Effector memory CD4-positive, alpha-beta T cell (primary cell): ENCODE results near the gene CERS6.

Experiments used
- DNase-seq, 3 donors: peaks; one replicate each; pipeline ENCODE4 v3.0.0-alpha.2; 2020
- H3K27ac ChIP-seq: 2 replicates; pipeline ENCODE4 v1.7.0; 2013; ENCODE audit warnings: mild to moderate bottlenecking, low read length, moderate library complexity; ENCODE audit not compliant: insufficient read depth, poor library complexity, severe bottlenecking
- H3K27me3 ChIP-seq: replicated peaks from 2 replicates; pipeline ENCODE4 v1.7.0; 2013; ENCODE audit warnings: mild to moderate bottlenecking, low read length; ENCODE audit not compliant: insufficient read depth, control insufficient read depth, poor library complexity, severe bottlenecking
- H3K36me3 ChIP-seq: 2 replicates; pipeline ENCODE4 v1.7.0; 2013; ENCODE audit warnings: mild to moderate bottlenecking, low read length, moderate library complexity; ENCODE audit not compliant: control insufficient read depth, insufficient read depth
- H3K4me1 ChIP-seq: 2 replicates; pipeline ENCODE4 v1.7.0; 2013; ENCODE audit warnings: low read length, mild to moderate bottlenecking; ENCODE audit not compliant: control insufficient read depth, insufficient read depth, poor library complexity, severe bottlenecking
- H3K4me3 ChIP-seq: 2 replicates; pipeline ENCODE4 v1.7.0; 2013; ENCODE audit warnings: low read length, low read depth, mild to moderate bottlenecking; ENCODE audit not compliant: insufficient read depth, poor library complexity, severe bottlenecking
- H3K9me3 ChIP-seq: 2 replicates; pipeline ENCODE4 v1.7.0; 2013; ENCODE audit warnings: mild to moderate bottlenecking, low read length, moderate library complexity; ENCODE audit not compliant: control insufficient read depth

Gene CERS6

GRCh38 chr2:168811696-168812095, 355.6 kb downstream of the CERS6 start:
- Histone ChIP-seq H3K36me3 (no peaks in the 10 kb centered on the region), H3K27me3 (no peaks in the 10 kb centered on the region), H3K4me3 (no peak overlapping the region), H3K27ac (no peak overlapping the region), H3K9me3 (no peaks in the 10 kb centered on the region), H3K4me1 (no peaks in the 10 kb centered on the region)
- no peak for DNase-seq

- no peak for DNase-seq
- Histone ChIP-seq H3K4me1 (no peaks in the 10 kb centered on the region), H3K27ac (no peak overlapping the region)
Measured at GRCh38 chr2:168814046-168814445, 358.0 kb downstream of the CERS6 start.

GRCh38 chr2:168814939-168815907, 359.2 kb downstream of the CERS6 start:
- no peak overlapping the region for H3K4me3 ChIP-seq
- H3K9me3 ChIP-seq, result no peaks in the 10 kb centered on the region
- no peaks in the 10 kb centered on the region for H3K36me3 ChIP-seq
- no peak for DNase-seq
- H3K27me3 ChIP-seq, result no peaks in the 10 kb centered on the region
- no peaks in the 10 kb centered on the region for H3K4me1 ChIP-seq
- no peak overlapping the region for H3K27ac ChIP-seq

More at GRCh38 chr2:168814046-168814445, 358.0 kb downstream of the CERS6 start:
- H3K36me3 ChIP-seq, result no peaks in the 10 kb centered on the region
- no peak overlapping the region for H3K4me3 ChIP-seq
- no peaks in the 10 kb centered on the region for H3K9me3 ChIP-seq
- H3K27me3 ChIP-seq, result no peaks in the 10 kb centered on the region

GRCh38 chr2:168816369-168816768, 360.3 kb downstream of the CERS6 start:
- no peaks in the 10 kb centered on the region for H3K27me3 ChIP-seq
- DNase-seq, result no peak
- no peak overlapping the region for H3K4me3 ChIP-seq
- no peaks in the 10 kb centered on the region for H3K36me3 ChIP-seq
- H3K27ac ChIP-seq, result no peak overlapping the region
- H3K9me3 ChIP-seq, result no peaks in the 10 kb centered on the region
- no peaks in the 10 kb centered on the region for H3K4me1 ChIP-seq

- no peak for DNase-seq
- H3K36me3 ChIP-seq, result no peaks in the 10 kb centered on the region
- H3K9me3 ChIP-seq, result no peaks in the 10 kb centered on the region
- H3K27me3 ChIP-seq, result no peaks in the 10 kb centered on the region
- no peaks in the 10 kb centered on the region for H3K4me1 ChIP-seq
- no peak overlapping the region for H3K4me3 ChIP-seq
- H3K27ac ChIP-seq, result no peak overlapping the region
Measured at GRCh38 chr2:168819050-168819715, 363.1 kb downstream of the CERS6 start.

GRCh38 chr2:168819829-168820489, 363.9 kb downstream of the CERS6 start:
- Histone ChIP-seq H3K4me1 (no peaks in the 10 kb centered on the region), H3K27me3 (no peaks in the 10 kb centered on the region), H3K27ac (no peak overlapping the region), H3K4me3 (no peak overlapping the region), H3K9me3 (no peaks in the 10 kb centered on the region), H3K36me3 (no peaks in the 10 kb centered on the region)
- no peak for DNase-seq

- DNase-seq, result no peak
- H3K9me3 ChIP-seq, result no peaks in the 10 kb centered on the region
- H3K27ac ChIP-seq, result no peak overlapping the region
- H3K4me1 ChIP-seq, result no peaks in the 10 kb centered on the region
- no peak overlapping the region for H3K4me3 ChIP-seq
- no peaks in the 10 kb centered on the region for H3K27me3 ChIP-seq
- no peaks in the 10 kb centered on the region for H3K36me3 ChIP-seq
Measured at GRCh38 chr2:168821577-168821976, 365.5 kb downstream of the CERS6 start.

- Histone ChIP-seq H3K27ac (no peak overlapping the region), H3K9me3 (no peaks in the 10 kb centered on the region), H3K4me1 (no peaks in the 10 kb centered on the region), H3K36me3 (no peaks in the 10 kb centered on the region), H3K4me3 (no peak overlapping the region), H3K27me3 (no peaks in the 10 kb centered on the region)
- no peak for DNase-seq
Measured at GRCh38 chr2:168821992-168822391, 365.9 kb downstream of the CERS6 start.
